Activated naive CD8-positive, alpha-beta T cell treated with anti-CD3 and anti-CD28 coated beads for 36 hours (primary cell): ENCODE measurements around the gene PLOD1. TPM values are rescaled to one million over a fixed set of nuclear protein-coding genes. Genes with fewer than 3 reads are reported as not detected.
"Not testable (repeated sequence)": the region's sequence is repeated elsewhere in the genome, so short reads cannot be mapped to it uniquely, and the experiment has no call there.

Experiments
- DNase-seq: peaks from one replicate; pipeline ENCODE4 v3.0.0; 2021
- H3K27ac Mint-ChIP-seq: one replicate; pipeline ENCODE4 v1.8.0; 2022; ENCODE audit warnings: mild to moderate bottlenecking, moderate library complexity, mixed read lengths
- H3K27me3 Mint-ChIP-seq: one replicate; pipeline ENCODE4 v1.8.0; 2022; ENCODE audit warnings: mild to moderate bottlenecking, mixed read lengths
- H3K36me3 Mint-ChIP-seq: one replicate; pipeline ENCODE4 v1.8.0; 2021; ENCODE audit warnings: mild to moderate bottlenecking, mixed read lengths
- H3K4me1 Mint-ChIP-seq: one replicate; pipeline ENCODE4 v1.8.0; 2021; ENCODE audit warnings: mixed read lengths
- H3K4me3 Mint-ChIP-seq: one replicate; pipeline ENCODE4 v1.8.0; 2022; ENCODE audit warnings: mild to moderate bottlenecking, moderate library complexity, mixed read lengths
- H3K9me3 Mint-ChIP-seq: one replicate; pipeline ENCODE4 v1.8.0; 2022; ENCODE audit warnings: mixed read lengths
- total RNA-seq, 2 experiments: library from RNA; stranded (reverse); gene quantifications; one replicate each; pipeline ENCODE4 v1.2.3, GENCODE V29; 2021

Gene PLOD1
- total RNA-seq, 2 experiments from 2014 or later, result 21.9 to 22.5 TPM

DNA sequence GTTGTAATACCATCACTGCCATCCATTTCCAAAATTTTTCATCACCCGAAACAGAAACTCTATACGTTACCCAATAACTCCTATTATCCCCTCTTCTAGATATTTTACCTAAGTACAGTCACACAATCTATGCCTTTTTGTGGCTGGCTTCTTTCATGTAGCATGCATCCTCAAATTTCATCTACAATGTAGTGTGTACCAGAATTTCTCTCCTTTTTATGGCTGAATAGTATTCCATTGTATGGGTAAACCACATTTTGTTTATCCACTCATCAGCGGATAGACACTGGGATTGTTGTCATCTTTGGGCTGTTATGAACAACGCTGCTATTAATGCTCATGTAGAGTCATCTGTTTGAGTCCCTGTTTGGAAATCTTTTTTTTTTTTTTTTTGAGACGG is 29.5 kb upstream of the PLOD1 start:
- Mint-ChIP-seq H3K4me1 (peaks cover 40% of the 10 kb centered on the region), H3K4me3 (no peak overlapping the region), H3K27ac (no peak overlapping the region), H3K27me3 (peaks cover 69% of the 10 kb centered on the region), H3K36me3 (peaks cover 4% of the 10 kb centered on the region), H3K9me3 (no peaks in the 10 kb centered on the region)
- no peak for DNase-seq

- H3K4me1 Mint-ChIP-seq, result peaks cover 41% of the 10 kb centered on the region
- peaks cover 4% of the 10 kb centered on the region for H3K36me3 Mint-ChIP-seq
- H3K27ac Mint-ChIP-seq, result no peak overlapping the region
- peaks cover 50% of the 10 kb centered on the region for H3K27me3 Mint-ChIP-seq
- no peaks in the 10 kb centered on the region for H3K9me3 Mint-ChIP-seq
- no peak overlapping the region for H3K4me3 Mint-ChIP-seq
- no peak for DNase-seq
Observed at GRCh38 chr1:11906870-11907269, 27.6 kb upstream of the PLOD1 start.

GRCh38 chr1:11907275-11908094 is 27.0 kb upstream of the PLOD1 start:
- Mint-ChIP-seq H3K4me1 (peaks cover 41% of the 10 kb centered on the region), H3K9me3 (no peaks in the 10 kb centered on the region), H3K27me3 (peaks cover 44% of the 10 kb centered on the region), H3K4me3 (peak overlapping the region; percentile 92), H3K36me3 (peaks cover 4% of the 10 kb centered on the region), H3K27ac (peak overlapping the region; percentile 100)
- peak; percentile 88 for DNase-seq

DNA sequence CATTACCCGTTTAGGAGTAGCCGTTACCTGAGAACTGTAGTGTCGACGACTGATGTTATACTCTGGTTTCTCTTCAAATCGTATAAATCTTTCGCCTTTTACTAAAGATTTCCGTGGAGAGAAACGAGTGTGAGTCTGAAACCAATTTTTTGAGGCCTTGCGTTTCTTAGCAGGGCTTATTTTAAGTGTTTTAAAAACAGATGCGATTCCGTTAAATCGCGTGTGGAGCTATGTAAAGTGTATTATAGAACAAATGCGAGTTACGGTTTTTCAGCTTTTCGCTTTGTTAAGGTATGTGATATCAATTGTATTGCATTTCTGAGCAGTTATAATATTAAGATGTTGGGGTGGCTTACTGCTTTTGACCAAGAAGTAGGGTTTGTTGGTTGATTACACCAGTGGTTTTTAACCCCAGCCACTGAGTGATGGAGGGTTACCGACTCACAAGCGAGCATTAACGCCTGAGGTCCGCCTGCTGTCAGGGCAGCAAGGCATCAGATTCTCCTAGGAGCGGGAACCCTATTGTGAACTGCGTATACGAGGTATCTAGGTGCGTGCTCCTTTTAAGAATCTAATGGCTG is 26.3 kb upstream of the PLOD1 start:
- peaks cover 38% of the 10 kb centered on the region for H3K27me3 Mint-ChIP-seq
- H3K4me3 Mint-ChIP-seq, result peak overlapping the region; percentile 92
- peak overlapping the region; percentile 100 for H3K27ac Mint-ChIP-seq
- no peaks in the 10 kb centered on the region for H3K9me3 Mint-ChIP-seq
- peak; percentile 85 for DNase-seq
- H3K4me1 Mint-ChIP-seq, result peaks cover 41% of the 10 kb centered on the region
- H3K36me3 Mint-ChIP-seq, result peaks cover 4% of the 10 kb centered on the region

DNA sequence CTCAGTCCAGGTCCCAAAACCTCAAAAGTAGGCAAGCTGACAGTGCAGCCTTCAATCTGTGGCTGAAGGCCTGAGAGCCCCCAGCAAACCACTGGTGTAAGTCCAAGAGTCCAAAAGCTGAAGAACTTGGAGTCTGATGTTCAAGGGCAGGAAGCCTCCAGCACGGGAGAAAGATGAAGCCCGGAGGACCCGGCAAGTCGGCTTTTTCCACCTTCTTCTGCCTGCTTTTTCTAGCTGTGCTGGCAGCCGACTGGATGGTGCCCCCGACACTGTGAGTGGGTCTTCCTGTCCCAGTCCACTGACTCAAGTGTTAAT is 23.6 kb upstream of the PLOD1 start:
- H3K4me1 Mint-ChIP-seq, result peaks cover 29% of the 10 kb centered on the region
- H3K27ac Mint-ChIP-seq, result not testable (repeated sequence)

GRCh38 chr1:11912000-11912399 is 22.5 kb upstream of the PLOD1 start:
- no peak overlapping the region for H3K27ac Mint-ChIP-seq

More for the DNA sequence above, 23.6 kb upstream of the PLOD1 start:
- not testable (repeated sequence) for DNase-seq, H3K36me3 Mint-ChIP-seq, H3K9me3 Mint-ChIP-seq, H3K4me3 Mint-ChIP-seq
- peaks cover 29% of the 10 kb centered on the region for H3K27me3 Mint-ChIP-seq

GRCh38 chr1:11912482-11913216 is 21.9 kb upstream of the PLOD1 start:
- not testable (repeated sequence) for H3K27ac Mint-ChIP-seq, DNase-seq, H3K36me3 Mint-ChIP-seq, H3K4me3 Mint-ChIP-seq, H3K9me3 Mint-ChIP-seq
- peaks cover 18% of the 10 kb centered on the region for H3K27me3 Mint-ChIP-seq
- H3K4me1 Mint-ChIP-seq, result peaks cover 17% of the 10 kb centered on the region

More at GRCh38 chr1:11912000-11912399, 22.5 kb upstream of the PLOD1 start:
- Mint-ChIP-seq H3K27me3 (peaks cover 21% of the 10 kb centered on the region), H3K4me3 (no peak overlapping the region), H3K9me3 (no peaks in the 10 kb centered on the region), H3K4me1 (peaks cover 22% of the 10 kb centered on the region), H3K36me3 (peaks cover 4% of the 10 kb centered on the region)
- DNase-seq, result no peak

DNA sequence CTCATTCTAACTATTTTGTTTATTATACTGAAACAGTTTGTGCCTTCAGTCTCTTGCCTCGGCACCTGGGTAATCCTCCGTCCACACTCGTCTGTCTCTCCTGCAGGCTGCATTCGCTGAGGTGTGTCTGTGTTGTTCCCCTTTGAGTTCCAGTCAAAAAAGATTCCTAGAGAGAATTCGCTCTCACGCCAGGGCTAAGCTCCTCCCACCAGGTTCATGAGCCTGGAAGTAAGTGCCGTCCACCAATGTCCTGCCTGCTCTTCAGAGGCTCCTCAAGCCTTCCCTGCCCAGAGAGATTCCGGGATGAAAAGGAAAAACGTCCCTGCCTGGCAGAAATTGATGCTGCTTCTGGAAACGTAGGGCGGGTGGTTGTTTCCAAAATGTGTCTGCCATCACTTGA is 21.2 kb upstream of the PLOD1 start:
- Mint-ChIP-seq H3K4me3 (no peak overlapping the region), H3K9me3 (no peaks in the 10 kb centered on the region), H3K27me3 (peaks cover 11% of the 10 kb centered on the region), H3K27ac (no peak overlapping the region), H3K4me1 (peaks cover 13% of the 10 kb centered on the region), H3K36me3 (peaks cover 4% of the 10 kb centered on the region)
- no peak for DNase-seq

- Mint-ChIP-seq H3K9me3 (no peaks in the 10 kb centered on the region), H3K36me3 (no peaks in the 10 kb centered on the region), H3K4me3 (no peak overlapping the region), H3K4me1 (peaks cover 8% of the 10 kb centered on the region), H3K27ac (no peak overlapping the region), H3K27me3 (peaks cover 4% of the 10 kb centered on the region)
- no peak for DNase-seq
Observed at GRCh38 chr1:11914024-11914423, 20.5 kb upstream of the PLOD1 start.

GRCh38 chr1:11918799-11919519 is 15.6 kb upstream of the PLOD1 start:
- Mint-ChIP-seq H3K9me3 (no peaks in the 10 kb centered on the region), H3K27ac (no peak overlapping the region), H3K4me3 (no peak overlapping the region), H3K36me3 (peaks cover 7% of the 10 kb centered on the region), H3K4me1 (peaks cover 21% of the 10 kb centered on the region), H3K27me3 (no peaks in the 10 kb centered on the region)
- DNase-seq, result no peak

DNA sequence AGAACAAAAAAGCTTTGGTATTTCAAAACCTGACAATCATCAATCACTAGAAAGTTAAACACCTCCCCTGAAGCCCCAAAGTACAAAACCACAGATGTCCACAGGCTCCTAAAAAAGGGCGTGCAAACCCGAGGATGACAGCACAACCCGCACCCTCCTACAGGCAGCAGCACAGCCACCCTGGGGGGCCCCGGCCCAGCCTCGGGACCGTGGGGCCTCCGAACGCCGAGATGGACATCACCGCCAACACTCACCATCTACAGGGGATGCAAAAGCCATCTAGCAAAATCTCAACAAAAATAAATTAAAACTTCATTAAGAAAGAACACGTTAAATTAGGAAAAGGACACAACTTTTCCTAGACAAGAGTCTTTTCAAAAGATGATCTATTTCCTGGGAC is 14.9 kb upstream of the PLOD1 start:
- no peak overlapping the region for H3K27ac Mint-ChIP-seq
- H3K36me3 Mint-ChIP-seq, result peaks cover 11% of the 10 kb centered on the region
- no peak for DNase-seq

DNA sequence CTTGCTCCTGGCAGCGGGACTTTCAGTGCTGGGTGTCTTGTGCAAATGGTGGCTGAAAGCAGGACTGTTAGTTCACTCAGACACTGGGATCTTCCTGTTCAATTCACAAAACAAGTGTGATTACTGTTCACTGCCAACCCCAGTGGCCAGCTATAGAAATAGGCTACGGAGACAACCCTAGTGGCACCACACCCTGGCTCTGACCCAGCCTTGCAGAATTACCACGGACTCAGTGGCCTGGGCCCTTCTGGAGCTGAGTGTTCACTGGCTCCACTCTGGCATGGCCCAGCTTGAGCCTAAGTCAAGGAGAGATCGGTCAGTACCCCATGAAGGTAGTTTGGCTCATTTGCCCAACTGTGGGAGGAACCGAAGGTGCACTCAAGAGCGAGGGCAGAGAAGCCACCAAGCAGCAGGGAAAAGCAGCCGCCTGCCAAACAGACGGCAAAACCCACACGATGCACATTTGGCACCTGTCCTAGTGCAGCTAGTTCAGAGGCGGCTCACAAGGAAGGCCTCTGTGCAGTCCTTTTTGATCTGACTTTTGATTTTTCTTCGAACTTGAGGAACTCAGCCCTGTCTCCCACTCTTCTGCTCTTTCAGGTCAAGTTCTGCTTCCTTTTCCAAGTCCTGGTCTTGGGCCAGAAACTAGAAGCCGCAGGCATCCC is 14.1 kb upstream of the PLOD1 start:
- Mint-ChIP-seq H3K27ac (no peak overlapping the region), H3K4me3 (no peak overlapping the region), H3K4me1 (peaks cover 30% of the 10 kb centered on the region), H3K27me3 (no peaks in the 10 kb centered on the region), H3K9me3 (no peaks in the 10 kb centered on the region), H3K36me3 (peaks cover 15% of the 10 kb centered on the region)
- DNase-seq, result no peak

More for the DNA sequence above, 14.9 kb upstream of the PLOD1 start:
- peaks cover 27% of the 10 kb centered on the region for H3K4me1 Mint-ChIP-seq
- no peaks in the 10 kb centered on the region for H3K27me3 Mint-ChIP-seq
- no peak overlapping the region for H3K4me3 Mint-ChIP-seq
- H3K9me3 Mint-ChIP-seq, result no peaks in the 10 kb centered on the region

DNA sequence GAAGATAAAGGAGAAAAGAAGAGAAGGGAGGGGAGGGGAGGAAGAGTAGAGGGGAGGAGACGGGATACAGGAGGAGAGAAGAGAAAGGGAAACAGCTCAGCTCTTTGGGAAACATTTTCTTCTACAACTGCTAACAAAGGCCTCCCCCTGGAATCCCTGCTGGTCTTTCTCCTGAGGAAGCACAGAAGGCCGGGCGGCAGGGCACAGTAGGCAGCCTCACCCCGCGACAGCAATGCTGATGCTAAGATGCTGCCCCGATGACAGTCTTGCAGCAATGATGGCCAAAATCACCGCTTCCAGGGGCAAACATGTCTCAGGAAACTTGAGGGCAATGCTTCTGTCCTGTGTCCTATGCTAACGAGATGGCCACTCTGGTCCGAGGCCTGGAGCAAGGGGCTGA is 13.5 kb upstream of the PLOD1 start:
- H3K9me3 Mint-ChIP-seq, result no peaks in the 10 kb centered on the region
- no peak overlapping the region for H3K4me3 Mint-ChIP-seq
- peaks cover 15% of the 10 kb centered on the region for H3K36me3 Mint-ChIP-seq
- H3K27me3 Mint-ChIP-seq, result no peaks in the 10 kb centered on the region
- no peak for DNase-seq
- H3K27ac Mint-ChIP-seq, result no peak overlapping the region
- H3K4me1 Mint-ChIP-seq, result peaks cover 30% of the 10 kb centered on the region

- Mint-ChIP-seq H3K9me3 (no peaks in the 10 kb centered on the region), H3K27ac (peak overlapping the region; percentile 13), H3K27me3 (no peaks in the 10 kb centered on the region), H3K4me1 (peaks cover 32% of the 10 kb centered on the region), H3K36me3 (peaks cover 15% of the 10 kb centered on the region), H3K4me3 (no peak overlapping the region)
- no peak for DNase-seq
Observed at GRCh38 chr1:11923069-11923826, 11.3 kb upstream of the PLOD1 start.
